K562 (cell line): Measurements from ENCODE around the gene WDR18. TPM values are rescaled to one million over a fixed set of nuclear protein-coding genes. Genes with fewer than 3 reads are reported as not detected.

Experiments
- ATAC-seq: fragments of 200-7000 bp; cut with Tn5 transposase; 3 replicates; pipeline ENCODE4 v1.9.1; 2020; ENCODE audit warnings: moderate library complexity
- BruUV-seq: library from RNA; stranded (reverse); fragments of 400-500 nt; replicated peaks from 2 replicates; lab custom pipeline; 2021; lab: Mats Ljungman, UMichigan
- CTCF ChIA-PET: fragments of 300-600 bp; formaldehyde crosslinking; extraction: SDS; loops from one replicate; lab custom pipeline; 2021; ENCODE audit warnings: low intra/inter-chr PET ratio; lab: Yijun Ruan, JAX
- POLR2A ChIA-PET: fragments of 300-600, 350-650 bp; sonication (Branson Sonifier 250); formaldehyde crosslinking; extraction: SDS; loops from one replicate; lab custom pipeline; 2021; ENCODE audit warnings: antibody characterized with exemption, inconsistent platforms; lab: Yijun Ruan, JAX
- DNase-seq, 4 experiments: peaks; one replicate each; pipeline versions ENCODE4 v3.0.0 to v3.0.0-alpha.2; 2011 to 2018; ENCODE audit warnings: low spot score in 3 of 4, mixed read lengths in 3 of 4; ENCODE audit errors: extremely low read depth in 1 of 4
- FAIRE-seq: peaks from 2 replicates; lab custom pipeline; 2011; peaks lifted over from hg19 to GRCh38; lab: Jason Lieb, UNC
- H2AFZ ChIP-seq: 2 replicates; pipeline ENCODE4 v1.6.0; 2011; ENCODE audit warnings: low read depth, low read length, control low read depth, inconsistent platforms
- H3K27ac ChIP-seq: fragments of 200-600 bp; 3 replicates; pipeline ENCODE4 v1.8.0; 2011; ENCODE audit warnings: low read depth, mild to moderate bottlenecking, control low read depth, inconsistent platforms, low read length, moderate library complexity, mixed read lengths; ENCODE audit errors: extremely low read depth
- H3K27me3 ChIP-seq, 2 experiments: fragments of 300-600 bp in 1 of 2; 2 replicates in 1 of 2; 3 replicates in 1 of 2; pipeline versions ENCODE4 v1.6.0 to v1.8.0; 2011; ENCODE audit warnings: inconsistent platforms in 2 of 2, low read length in 2 of 2, mild to moderate bottlenecking in 1 of 2, mixed read lengths in 1 of 2, moderate library complexity in 1 of 2; ENCODE audit not compliant: control insufficient read depth in 2 of 2, insufficient read depth in 2 of 2
- H3K36me3 ChIP-seq: fragments of 300-600 bp; 3 replicates; pipeline ENCODE4 v1.8.0; 2011; ENCODE audit warnings: mild to moderate bottlenecking, low read length, inconsistent platforms; ENCODE audit not compliant: control insufficient read depth, insufficient read depth
- H3K4me1 ChIP-seq, 2 experiments: fragments of 200-600 bp in 1 of 2; replicated peaks in 1 of 2; 2 replicates in 1 of 2; 3 replicates in 1 of 2; pipeline versions ENCODE4 v1.5.1 to v1.8.0; 2011; ENCODE audit warnings: inconsistent platforms in 2 of 2, low read length in 2 of 2, mild to moderate bottlenecking in 1 of 2, mixed read lengths in 1 of 2, moderate library complexity in 1 of 2; ENCODE audit not compliant: control insufficient read depth in 2 of 2, insufficient read depth in 2 of 2
- H3K4me2 ChIP-seq: 2 replicates; pipeline ENCODE4 v1.6.1; 2011; ENCODE audit warnings: low read length, control low read depth, inconsistent platforms, mixed read lengths; ENCODE audit not compliant: insufficient read depth
- H3K4me3 ChIP-seq: fragments of 200-600 bp; sonication (generic), shearing (Covaris generic); 2 replicates; pipeline ENCODE4 v1.5.1; 2016; ENCODE audit warnings: control low read depth, inconsistent platforms
- H3K79me2 ChIP-seq: fragments of 200-600 bp; 3 replicates; pipeline ENCODE4 v1.8.0; 2011; ENCODE audit warnings: low read length, inconsistent platforms; ENCODE audit not compliant: control insufficient read depth, insufficient read depth
- H3K9ac ChIP-seq, 2 experiments: 2 replicates each; pipeline versions ENCODE4 v1.6.0 to v1.6.1; 2011; ENCODE audit warnings: low read depth in 2 of 2, low read length in 2 of 2, control low read depth in 1 of 2, inconsistent platforms in 1 of 2, mild to moderate bottlenecking in 1 of 2, mixed read lengths in 1 of 2; ENCODE audit not compliant: insufficient read depth in 1 of 2
- H3K9me1 ChIP-seq: one replicate; pipeline ENCODE4 v1.6.0; 2011; ENCODE audit warnings: inconsistent platforms, mild to moderate bottlenecking, low read length, moderate library complexity; ENCODE audit not compliant: control insufficient read depth, insufficient read depth
- H3K9me3 ChIP-seq: replicated peaks from 2 replicates; pipeline ENCODE4 v1.5.1; 2011; ENCODE audit warnings: low read depth, low read length, inconsistent platforms; ENCODE audit not compliant: control insufficient read depth, insufficient read depth
- H4K20me1 ChIP-seq: replicated peaks from 2 replicates; pipeline ENCODE4 v1.6.1; 2011; ENCODE audit warnings: low read length, inconsistent platforms, mixed read lengths; ENCODE audit not compliant: control insufficient read depth, insufficient read depth
- BCL6 ChIP-seq: fragments of 250-450 bp; sonication (Bioruptor Pico); IDR thresholded peaks from 2 replicates; pipeline ENCODE4 v1.4.0; 2020
- POLR2G ChIP-seq: fragments of 200-400 bp; formaldehyde crosslinking; IDR thresholded peaks from 2 replicates; pipeline ENCODE4 v1.6.1; 2017; ENCODE audit warnings: low read depth, mild to moderate bottlenecking, antibody characterized with exemption, low read length, moderate library complexity
- RBM22 ChIP-seq: fragments of 200-400 bp; formaldehyde crosslinking; IDR thresholded peaks from 2 replicates; pipeline ENCODE4 v1.6.1; 2018; ENCODE audit warnings: low read length, low read depth; ENCODE audit not compliant: poor library complexity, severe bottlenecking
- ZBTB33 ChIP-seq: sonication (generic); formaldehyde crosslinking; IDR thresholded peaks from 2 replicates; pipeline ENCODE4 v1.8.1; 2023; ENCODE audit warnings: mild to moderate bottlenecking, missing genetic modification reagents
- whole genome bisulfite sequencing: fragments of 100-300 bp; shearing (Covaris generic); methylation state at CpG from one replicate; pipeline ENCODE4 v1.1.6; 2016; ENCODE audit warnings: low coverage, mixed read lengths; ENCODE audit not compliant: insufficient coverage; ENCODE audit errors: missing lambda C conversion rate; 5-methylcytosine and 5-hydroxymethylcytosine counted together
- in situ Hi-C: fragments of 300-500 bp; cut with MboI; formaldehyde crosslinking; loops from 4 replicates; pipeline ENCODE4 v1.15.0; 2018; ENCODE audit warnings: inconsistent platforms, mixed read lengths
- intact Hi-C: fragments of 100-400 bp; cut with micrococcal nuclease; formaldehyde crosslinking; loops from 2 replicates; pipeline ENCODE4 v1.14.2; 2022
- polyA plus RNA-seq, 8 experiments: library from polyadenylated mRNA; depleted of rRNA in 4 of 8; stranded (reverse) in 5 of 8; unstranded in 3 of 8; fragments of >200 nt; fragmentation: Nextera tagmentation in 2 of 8; fragmentation: Illumina TruSeq in 1 of 8; extraction: Ambion mirVana in 2 of 8; extraction: Trizol in 1 of 8; gene quantifications; 2 replicates each; pipeline versions ENCODE4 v1.2.1 to v1.2.3, GENCODE V29; 2011 to 2014; ENCODE audit warnings: inconsistent platforms in 1 of 8, missing spikeins in 1 of 8
- total RNA-seq, 7 experiments: library from RNA; depleted of rRNA in 6 of 7; stranded (reverse); fragments of >200 nt in 6 of 7; fragmentation: Illumina TruSeq in 2 of 7; extraction: Trizol in 2 of 7; gene quantifications; 2 replicates each; pipeline versions ENCODE4 v1.2.1 to v1.2.3, GENCODE V29; 2011 to 2021; ENCODE audit warnings: low replicate concordance in 1 of 7
- TF ChIP-seq, protein P1 (sequence below): fragments of 450-650 bp; IDR thresholded peaks from 2 replicates; pipeline ENCODE4 v1.6.1; 2016

The WDR18 gene
- total and polyA plus RNA-seq, 9 of the 15 experiments (the other 6 are each of a cell fraction or from before 2014, with no cell fraction given): 0.65 to 181 (median 30.1) TPM

- in situ Hi-C loops: no loop called here
- no peak overlapping the region for H3K27ac ChIP-seq
- no peaks in the 10 kb centered on the region for H3K9me1 ChIP-seq
- DNase-seq (no peak), FAIRE-seq (no peak), ATAC-seq (no peak)
- POLR2A ChIA-PET: no interaction called here
- TF ChIP-seq ZBTB33 (CRISPR knock-in tag) (peak; percentile 81), BCL6 (CRISPR knock-in tag) (no peak), RBM22 (peak; percentile 64), POLR2G (peak; percentile 61; the same call in 1 of the 2 replicates)
- TF ChIP-seq, protein P1, sequence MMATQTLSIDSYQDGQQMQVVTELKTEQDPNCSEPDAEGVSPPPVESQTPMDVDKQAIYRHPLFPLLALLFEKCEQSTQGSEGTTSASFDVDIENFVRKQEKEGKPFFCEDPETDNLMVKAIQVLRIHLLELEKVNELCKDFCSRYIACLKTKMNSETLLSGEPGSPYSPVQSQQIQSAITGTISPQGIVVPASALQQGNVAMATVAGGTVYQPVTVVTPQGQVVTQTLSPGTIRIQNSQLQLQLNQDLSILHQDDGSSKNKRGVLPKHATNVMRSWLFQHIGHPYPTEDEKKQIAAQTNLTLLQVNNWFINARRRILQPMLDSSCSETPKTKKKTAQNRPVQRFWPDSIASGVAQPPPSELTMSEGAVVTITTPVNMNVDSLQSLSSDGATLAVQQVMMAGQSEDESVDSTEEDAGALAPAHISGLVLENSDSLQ: no peak
- no peaks in the 10 kb centered on the region for H4K20me1 ChIP-seq
- no peak overlapping the region for H3K9ac ChIP-seq
- H3K79me2 ChIP-seq: peaks cover 3% of the 10 kb centered on the region; the same call in 1 of the 3 replicates
- WGBS: 96% methylated on average over 21 of the region's 24 CpGs
- peaks cover 0 to 37% of the 10 kb centered on the region in 2 experiments; a peak in 2 of 5 replicates for H3K4me1 ChIP-seq
- intact Hi-C loops: no loop called here
- CTCF ChIA-PET: interaction anchor here (0.7 kb wide), 1 partner anchor 48 kb away, joined by 5 read pairs; no protein-coding TSS in a partner anchor
- no peaks in the 10 kb centered on the region for H3K27me3 ChIP-seq
- no peak overlapping the region for H3K4me2 ChIP-seq
- H3K4me3 ChIP-seq: no peak overlapping the region
- H3K9me3 ChIP-seq: peaks cover 20% of the 10 kb centered on the region
- BruUV-seq: no TSS peak
- H2AFZ ChIP-seq: no peak overlapping the region
- H3K36me3 ChIP-seq: peaks cover 65% of the 10 kb centered on the region
Measured at GRCh38 chr19:971795-972194, 12.3 kb upstream of the WDR18 start.
